ENCODE measurements around the gene DCPS.
"Not testable (repeated sequence)": the region's sequence is repeated elsewhere in the genome, so short reads cannot be mapped to it uniquely, and the experiment has no call there.

GRCh38 chr11:126382641-126383040, 78.8 kb downstream of the DCPS start:
- TF ChIP-seq CTCF, POLR2A (IDR thresholded peaks at IDR 0.05): not testable (repeated sequence)
